H1 (cell line): ENCODE results near the gene OSBPL9. TPM values are rescaled to one million over a fixed set of nuclear protein-coding genes. Genes with fewer than 3 reads are reported as not detected.
A peak's percentile ranks its signal among the peaks of the same experiment; 100 is the strongest.

Source experiments
- CTCF ChIA-PET: fragments of 300-600 bp; sonication (Branson Sonifier 250); formaldehyde crosslinking; loops from one replicate; lab custom pipeline; 2021; ENCODE audit not compliant: partially characterized antibody; lab: Charles Lee
- POLR2A ChIA-PET: fragments of 300-600 bp; sonication (Branson Sonifier 250); formaldehyde crosslinking; loops from one replicate; lab custom pipeline; 2021; ENCODE audit warnings: inconsistent platforms; ENCODE audit not compliant: partially characterized antibody; lab: Charles Lee
- DNase-seq, 2 experiments: peaks; one replicate each; pipeline versions ENCODE4 v3.0.0 to v3.0.0-alpha.2; 2010 to 2022; ENCODE audit warnings: low spot score in 2 of 2, low read depth in 1 of 2, mixed read lengths in 1 of 2
- FAIRE-seq: peaks from 2 replicates; lab custom pipeline; 2011; peaks lifted over from hg19 to GRCh38; lab: Jason Lieb, UNC
- H2AFZ ChIP-seq: 2 replicates; pipeline ENCODE4 v1.8.1; 2012; ENCODE audit warnings: low read length, inconsistent platforms
- H2AK5ac ChIP-seq: 2 replicates; pipeline ENCODE4 v1.6.1; 2013; ENCODE audit warnings: low read depth, low read length
- H2BK120ac ChIP-seq: replicated peaks from 2 replicates; pipeline ENCODE3; 2013; ENCODE audit warnings: low read depth, low read length, inconsistent platforms
- H2BK12ac ChIP-seq: 2 replicates; pipeline ENCODE4 v1.6.1; 2013; ENCODE audit warnings: low read depth, low read length
- H2BK15ac ChIP-seq: 2 replicates; pipeline ENCODE4 v1.6.1; 2013; ENCODE audit warnings: low read length
- H2BK20ac ChIP-seq: 2 replicates; pipeline ENCODE4 v1.6.1; 2013; ENCODE audit warnings: low read length
- H2BK5ac ChIP-seq: 2 replicates; pipeline ENCODE4 v1.6.1; 2013; ENCODE audit warnings: low read depth, low read length
- H3K14ac ChIP-seq: 2 replicates; pipeline ENCODE4 v1.6.1; 2013; ENCODE audit warnings: inconsistent platforms; ENCODE audit not compliant: insufficient read length
- H3K18ac ChIP-seq: 2 replicates; pipeline ENCODE4 v1.6.1; 2013; ENCODE audit warnings: low read length; ENCODE audit errors: extremely low read depth
- H3K23ac ChIP-seq: 2 replicates; pipeline ENCODE4 v1.6.1; 2013; ENCODE audit warnings: inconsistent platforms; ENCODE audit not compliant: insufficient read length
- H3K23me2 ChIP-seq: 2 replicates; pipeline ENCODE4 v1.6.1; 2013; ENCODE audit warnings: low read depth, low read length
- H3K27ac ChIP-seq: 2 replicates; pipeline ENCODE4 v1.6.1; 2011; ENCODE audit warnings: low read depth, low read length, inconsistent platforms
- H3K27me3 ChIP-seq, 4 experiments: replicated peaks in 1 of 4; 1 replicate in 1 of 4; 2 replicates in 3 of 4; pipeline versions ENCODE4 v1.6.1 to v1.8.1; 2011 to 2013; ENCODE audit warnings: low read length in 3 of 4, mild to moderate bottlenecking in 3 of 4, inconsistent platforms in 2 of 4, mixed read lengths in 2 of 4, moderate library complexity in 1 of 4; ENCODE audit not compliant: control insufficient read depth in 3 of 4, insufficient read depth in 3 of 4; ENCODE audit errors: extremely low read depth in 1 of 4
- H3K36me3 ChIP-seq, 4 experiments: 2 replicates each; pipeline versions ENCODE4 v1.6.1 to v1.8.1; 2011 to 2013; ENCODE audit warnings: mild to moderate bottlenecking in 4 of 4, low read length in 3 of 4, moderate library complexity in 2 of 4, control low read depth in 1 of 4, inconsistent platforms in 1 of 4; ENCODE audit not compliant: insufficient read depth in 4 of 4, control insufficient read depth in 2 of 4
- H3K4ac ChIP-seq: replicated peaks from 2 replicates; pipeline ENCODE3; 2013; ENCODE audit warnings: low read length, low read depth, mixed read lengths, inconsistent platforms; ENCODE audit not compliant: insufficient read length
- H3K4me1 ChIP-seq, 4 experiments: replicated peaks in 1 of 4; 1 replicate in 1 of 4; 2 replicates in 3 of 4; pipeline versions ENCODE4 v1.6.1 to v1.8.1; 2011 to 2013; ENCODE audit warnings: low read length in 3 of 4, inconsistent platforms in 2 of 4, mixed read lengths in 1 of 4; ENCODE audit not compliant: insufficient read depth in 4 of 4, control insufficient read depth in 3 of 4
- H3K4me2 ChIP-seq, 2 experiments: 2 replicates each; pipeline versions ENCODE4 v1.6.1 to v1.8.1; 2011 to 2013; ENCODE audit warnings: low read depth in 2 of 2, low read length in 2 of 2, control low read depth in 1 of 2, inconsistent platforms in 1 of 2, mild to moderate bottlenecking in 1 of 2; ENCODE audit not compliant: insufficient read depth in 1 of 2
- H3K4me3 ChIP-seq, 4 experiments: fragments of 200-600, 300-600 bp in 1 of 4; sonication (generic), shearing (Covaris generic), sonication (Bioruptor Twin) in 1 of 4; 2 replicates each; pipeline versions ENCODE4 v1.5.1 to v1.8.1; 2011 to 2016; ENCODE audit warnings: low read length in 4 of 4, low read depth in 3 of 4, control low read depth in 2 of 4, inconsistent platforms in 2 of 4, mild to moderate bottlenecking in 2 of 4, mixed read lengths in 1 of 4, moderate library complexity in 1 of 4; ENCODE audit not compliant: insufficient read depth in 2 of 4; ENCODE audit errors: extremely low read depth in 1 of 4
- H3K56ac ChIP-seq: replicated peaks from 2 replicates; pipeline ENCODE3; 2013; ENCODE audit warnings: low read depth, mild to moderate bottlenecking, mixed read lengths, low read length, inconsistent platforms; ENCODE audit not compliant: insufficient read length
- H3K79me1 ChIP-seq: 2 replicates; pipeline ENCODE4 v1.6.1; 2013; ENCODE audit warnings: low read depth, low read length, control low read depth
- H3K79me2 ChIP-seq, 2 experiments: 2 replicates each; pipeline versions ENCODE4 v1.6.1 to v1.8.1; 2012 to 2013; ENCODE audit warnings: low read length in 2 of 2, mild to moderate bottlenecking in 2 of 2, inconsistent platforms in 1 of 2; ENCODE audit not compliant: insufficient read depth in 2 of 2, control insufficient read depth in 1 of 2
- H3K9ac ChIP-seq, 4 experiments: replicated peaks in 1 of 4; 1 replicate in 1 of 4; 2 replicates in 3 of 4; pipeline versions ENCODE4 v1.6.1 to v1.8.1; 2011 to 2013; ENCODE audit warnings: low read depth in 3 of 4, low read length in 3 of 4, control low read depth in 2 of 4, mild to moderate bottlenecking in 2 of 4, moderate library complexity in 2 of 4, inconsistent platforms in 1 of 4; ENCODE audit errors: extremely low read depth in 1 of 4
- H3K9me3 ChIP-seq, 2 experiments: 2 replicates each; pipeline versions ENCODE4 v1.6.1 to v1.8.1; 2012 to 2013; ENCODE audit warnings: mild to moderate bottlenecking in 2 of 2, moderate library complexity in 2 of 2, control low read depth in 1 of 2, inconsistent platforms in 1 of 2, low read depth in 1 of 2, low read length in 1 of 2, mixed read lengths in 1 of 2; ENCODE audit not compliant: insufficient read depth in 2 of 2
- H4K20me1 ChIP-seq, 2 experiments: replicated peaks in 1 of 2; 2 replicates each; pipeline versions ENCODE3 to v1.8.1; 2011 to 2013; ENCODE audit warnings: inconsistent platforms in 2 of 2, low read length in 2 of 2, mild to moderate bottlenecking in 1 of 2; ENCODE audit not compliant: insufficient read depth in 2 of 2, control insufficient read depth in 1 of 2
- H4K5ac ChIP-seq: 2 replicates; pipeline ENCODE4 v1.6.1; 2013; ENCODE audit warnings: low read length, low read depth, mixed read lengths, inconsistent platforms; ENCODE audit not compliant: insufficient read length
- H4K8ac ChIP-seq: 2 replicates; pipeline ENCODE4 v1.8.0; 2013; ENCODE audit warnings: mild to moderate bottlenecking, moderate library complexity, low read length, inconsistent platforms; ENCODE audit not compliant: insufficient read depth; ENCODE audit errors: extremely low read depth
- H4K91ac ChIP-seq: replicated peaks from 2 replicates; pipeline ENCODE3; 2013; ENCODE audit warnings: low read length, mixed read lengths, inconsistent platforms; ENCODE audit not compliant: insufficient read length
- SIX5 ChIP-seq: IDR thresholded peaks from 2 replicates; pipeline ENCODE4 v1.6.1; 2011; ENCODE audit warnings: mild to moderate bottlenecking, low read depth, low read length
- TCF12 ChIP-seq: IDR thresholded peaks from 2 replicates; pipeline ENCODE4 v1.6.1; 2011; ENCODE audit warnings: low read depth, mild to moderate bottlenecking, low read length
- TEAD4 ChIP-seq: IDR thresholded peaks from 2 replicates; pipeline ENCODE4 v1.6.1; 2012; ENCODE audit warnings: low read depth, low read length, inconsistent platforms, mixed read lengths
- polyA plus RNA-seq, 7 experiments: library from polyadenylated mRNA; depleted of rRNA in 3 of 7; stranded (reverse) in 5 of 7; unstranded in 2 of 7; fragments of >200 nt in 5 of 7; fragments of 200-250 nt in 2 of 7; gene quantifications; 1 replicate in 5 of 7; 2 replicates in 1 of 7; 4 replicates in 1 of 7; pipeline versions ENCODE4 v1.2.1 to v1.2.3, GENCODE V29; 2011 to 2013; ENCODE audit warnings: missing spikeins in 2 of 7, mixed read lengths in 2 of 7
- total RNA-seq: library from RNA; stranded (reverse); fragmentation: NEBNext Ultra II Directional; extraction: Animal tissue kit (Norgen Biotek cat#: 25700); gene quantifications from 2 replicates; pipeline ENCODE4 v1.2.1, GENCODE V29; 2021

The OSBPL9 gene
- total and polyA plus RNA-seq, 2 of the 8 experiments (the other 6 are each of a cell fraction or from before 2014, with no cell fraction given): 58.2 to 71.6 TPM

DNA sequence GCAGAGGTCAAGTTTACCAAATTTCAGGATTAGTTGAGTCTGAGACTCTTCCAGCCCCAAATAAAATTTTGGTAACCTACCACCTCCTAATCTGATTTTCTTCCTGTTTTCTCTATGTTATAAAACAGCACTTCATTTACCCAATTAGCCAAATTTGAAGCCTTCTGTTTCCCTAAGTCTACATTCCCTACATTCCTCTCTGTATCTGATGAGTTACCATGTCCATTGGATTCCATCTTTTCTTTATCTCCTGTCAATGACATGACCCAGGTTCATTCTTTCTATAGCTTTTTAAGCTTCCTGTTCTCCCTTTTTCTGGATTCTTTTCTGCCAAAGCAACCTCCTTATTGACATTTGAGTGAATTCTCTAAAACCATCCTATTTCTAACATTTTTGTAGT, 72.8 kb downstream of the OSBPL9 start:
- H3K79me2 ChIP-seq: no peaks in the 10 kb centered on the region
- no peak overlapping the region for H2BK15ac ChIP-seq
- ChIA-PET CTCF (no interaction called here), POLR2A (interaction anchor here (1.5 kb wide), 1 partner anchor 10 kb away, joined by 3 read pairs; no protein-coding TSS in a partner anchor)
- H2AFZ ChIP-seq: no peak overlapping the region
- no peaks in the 10 kb centered on the region for H4K20me1 ChIP-seq
- no peak overlapping the region for H2BK5ac ChIP-seq
- no peak overlapping the region for H4K5ac ChIP-seq
- no peak overlapping the region for H3K14ac ChIP-seq
- H3K27me3 ChIP-seq: no peaks in the 10 kb centered on the region
- H3K36me3 ChIP-seq: no peaks in the 10 kb centered on the region
- no peaks in the 10 kb centered on the region; the same call in 1 of the 2 replicates for H3K79me1 ChIP-seq
- H3K27ac ChIP-seq: no peak overlapping the region
- H3K9me3 ChIP-seq: no peaks in the 10 kb centered on the region
- no peak overlapping the region for H2BK120ac ChIP-seq
- no peak overlapping the region for H3K4me3 ChIP-seq
- H4K91ac ChIP-seq: no peak overlapping the region
- no peak overlapping the region for H2AK5ac ChIP-seq
- H3K23ac ChIP-seq: no peak overlapping the region
- no peak overlapping the region for H2BK12ac ChIP-seq
- no peak for DNase-seq
- no peak overlapping the region for H3K4me2 ChIP-seq
- no peak overlapping the region for H2BK20ac ChIP-seq
- no peak for FAIRE-seq
- no peak overlapping the region for H3K18ac ChIP-seq
- no peak overlapping the region for H3K4ac ChIP-seq
- TF ChIP-seq TCF12 (no peak), SIX5 (no peak), TEAD4 (peak; percentile 61; the same call in 1 of the 2 replicates)
- no peak overlapping the region for H3K9ac ChIP-seq
- H3K56ac ChIP-seq: no peak overlapping the region
- H3K23me2 ChIP-seq: no peaks in the 10 kb centered on the region
- no peaks in the 10 kb centered on the region; a peak in 1 of 7 replicates for H3K4me1 ChIP-seq
- H4K8ac ChIP-seq: no peak overlapping the region
